ENCODE data around the gene RFWD3.

RFWD3 gene

DNA sequence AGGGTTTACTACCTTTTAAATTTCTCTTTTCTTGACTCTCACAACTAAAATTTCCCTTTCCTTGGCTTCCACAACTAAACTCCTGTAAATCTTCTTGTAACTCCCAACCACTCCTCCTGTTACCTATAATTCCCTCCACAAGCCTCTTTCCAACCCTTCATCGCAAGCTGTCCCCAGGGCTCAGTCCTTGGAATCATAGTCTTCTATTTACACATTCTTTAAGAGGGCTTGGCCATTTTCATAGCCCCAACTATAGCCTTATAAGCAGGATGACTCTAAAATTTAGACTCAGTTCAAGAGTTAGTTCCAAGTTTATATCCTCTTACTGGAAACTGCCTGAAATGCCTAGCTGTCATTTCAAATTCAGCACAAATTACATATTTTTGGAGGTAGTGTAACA is 83.7 kb downstream of the RFWD3 start:
- Histone ChIP-seq H3K9me3 (ENCODE audit: control insufficient read depth, low read length) (no peaks in the 10 kb centered on the region), H2AFZ (no peak overlapping the region), H3K27me3 (ENCODE audit: control insufficient read depth, insufficient read depth, low read length) (no peaks in the 10 kb centered on the region), H3K36me3 (ENCODE audit: control insufficient read depth, insufficient read depth, low read length) (no peaks in the 10 kb centered on the region), H3K9ac (no peak overlapping the region), H3K27ac (no peak overlapping the region), H3K4me2 (ENCODE audit: low read length) (no peak overlapping the region), H3K4me1 (peaks cover 6% of the 10 kb centered on the region), H3K79me2 (peaks cover 81% of the 10 kb centered on the region), H3K4me3 (ENCODE audit: low read depth, low read length) (no peak overlapping the region)
- TF ChIP-seq, protein P1, sequence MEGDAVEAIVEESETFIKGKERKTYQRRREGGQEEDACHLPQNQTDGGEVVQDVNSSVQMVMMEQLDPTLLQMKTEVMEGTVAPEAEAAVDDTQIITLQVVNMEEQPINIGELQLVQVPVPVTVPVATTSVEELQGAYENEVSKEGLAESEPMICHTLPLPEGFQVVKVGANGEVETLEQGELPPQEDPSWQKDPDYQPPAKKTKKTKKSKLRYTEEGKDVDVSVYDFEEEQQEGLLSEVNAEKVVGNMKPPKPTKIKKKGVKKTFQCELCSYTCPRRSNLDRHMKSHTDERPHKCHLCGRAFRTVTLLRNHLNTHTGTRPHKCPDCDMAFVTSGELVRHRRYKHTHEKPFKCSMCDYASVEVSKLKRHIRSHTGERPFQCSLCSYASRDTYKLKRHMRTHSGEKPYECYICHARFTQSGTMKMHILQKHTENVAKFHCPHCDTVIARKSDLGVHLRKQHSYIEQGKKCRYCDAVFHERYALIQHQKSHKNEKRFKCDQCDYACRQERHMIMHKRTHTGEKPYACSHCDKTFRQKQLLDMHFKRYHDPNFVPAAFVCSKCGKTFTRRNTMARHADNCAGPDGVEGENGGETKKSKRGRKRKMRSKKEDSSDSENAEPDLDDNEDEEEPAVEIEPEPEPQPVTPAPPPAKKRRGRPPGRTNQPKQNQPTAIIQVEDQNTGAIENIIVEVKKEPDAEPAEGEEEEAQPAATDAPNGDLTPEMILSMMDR (IDR thresholded peaks at IDR 0.05): no peak

DNA sequence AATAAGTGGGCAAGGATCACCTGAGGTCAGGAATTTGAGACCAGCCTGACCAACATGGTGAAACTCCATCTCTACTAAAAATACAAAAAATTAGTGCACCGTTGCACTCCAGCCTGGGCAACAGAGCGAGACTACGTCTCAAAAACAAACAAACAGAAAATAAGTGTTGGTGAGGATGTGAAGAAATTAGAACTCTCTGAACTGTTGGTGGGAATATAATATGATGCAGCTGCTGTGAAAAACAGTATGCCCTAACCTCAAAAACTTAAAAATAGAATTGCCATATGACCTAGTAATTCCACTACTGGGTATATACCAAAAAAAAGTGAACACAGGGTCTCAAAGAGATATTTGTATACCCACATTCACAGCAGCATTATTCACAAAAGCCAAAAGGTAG is 85.8 kb downstream of the RFWD3 start:
- no peak overlapping the region for H3K27ac ChIP-seq
- peaks cover 70% of the 10 kb centered on the region for H3K79me2 ChIP-seq
- H3K9me3 ChIP-seq (ENCODE audit: control insufficient read depth, low read length): no peaks in the 10 kb centered on the region
- no peaks in the 10 kb centered on the region for H3K36me3 ChIP-seq (ENCODE audit: control insufficient read depth, insufficient read depth, low read length)
- peaks cover 9% of the 10 kb centered on the region for H3K4me1 ChIP-seq
- H3K9ac ChIP-seq: no peak overlapping the region
- TF ChIP-seq, protein P1 (IDR thresholded peaks at IDR 0.05): no peak
- H3K4me3 ChIP-seq (ENCODE audit: low read depth, low read length): no peak overlapping the region
- no peak overlapping the region for H3K4me2 ChIP-seq (ENCODE audit: low read length)
- H3K27me3 ChIP-seq (ENCODE audit: control insufficient read depth, insufficient read depth, low read length): no peaks in the 10 kb centered on the region
- H2AFZ ChIP-seq: no peak overlapping the region

DNA sequence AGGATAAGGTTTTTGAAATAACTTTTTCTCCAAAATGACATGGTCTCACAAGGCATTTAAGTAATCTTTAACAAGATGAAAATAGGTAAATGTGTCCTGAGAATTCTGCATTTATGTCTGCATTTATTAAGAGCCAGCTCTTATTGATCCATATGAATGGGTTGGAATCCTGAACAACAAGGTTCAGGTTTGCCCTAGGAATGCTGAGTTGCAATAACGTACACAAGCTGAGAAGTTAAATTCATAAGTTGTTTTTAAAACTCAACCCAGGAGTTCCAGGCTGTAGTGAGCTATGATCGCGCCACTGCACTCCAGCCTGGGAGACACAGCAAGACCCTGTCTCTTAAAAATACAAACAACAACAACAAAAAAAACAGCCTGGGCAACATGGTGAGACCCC is 87.8 kb downstream of the RFWD3 start:
- H3K27ac ChIP-seq: no peak overlapping the region
- no peak overlapping the region for H3K9ac ChIP-seq
- no peaks in the 10 kb centered on the region for H3K36me3 ChIP-seq (ENCODE audit: control insufficient read depth, insufficient read depth, low read length)
- peaks cover 56% of the 10 kb centered on the region for H3K79me2 ChIP-seq
- peaks cover 7% of the 10 kb centered on the region for H3K4me1 ChIP-seq
- H3K4me3 ChIP-seq (ENCODE audit: low read depth, low read length): no peak overlapping the region
- no peaks in the 10 kb centered on the region for H3K27me3 ChIP-seq (ENCODE audit: control insufficient read depth, insufficient read depth, low read length)
- H3K4me2 ChIP-seq (ENCODE audit: low read length): no peak overlapping the region
- no peaks in the 10 kb centered on the region for H3K9me3 ChIP-seq (ENCODE audit: control insufficient read depth, low read length)
- TF ChIP-seq, protein P1 (IDR thresholded peaks at IDR 0.05): no peak
- no peak overlapping the region for H2AFZ ChIP-seq

DNA sequence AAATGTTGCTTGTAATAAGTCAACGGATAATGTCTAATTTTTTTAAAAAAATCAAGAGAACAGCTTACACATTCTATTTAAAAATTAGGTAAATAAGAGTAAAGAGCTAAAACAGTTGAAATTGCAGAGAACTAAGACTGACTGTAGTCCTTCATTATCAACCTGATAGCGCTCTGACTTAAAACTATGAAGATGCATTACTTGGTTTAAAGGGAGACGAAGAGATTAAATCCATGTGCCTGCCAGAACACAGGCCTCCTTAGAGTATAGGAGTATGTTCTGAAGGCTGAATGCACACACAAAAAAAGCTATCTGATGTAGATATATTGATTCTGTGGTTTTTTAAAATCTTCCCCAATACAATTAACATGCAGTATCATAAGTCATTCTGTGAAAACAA is 88.2 kb downstream of the RFWD3 start:
- Histone ChIP-seq H3K27ac (no peak overlapping the region), H3K4me1 (peaks cover 6% of the 10 kb centered on the region)

GRCh38 chr16:74577882-74578366 is 88.8 kb downstream of the RFWD3 start:
- no peak overlapping the region for H2AFZ ChIP-seq
- no peak overlapping the region for H3K4me2 ChIP-seq (ENCODE audit: low read length)
- peaks cover 49% of the 10 kb centered on the region for H3K79me2 ChIP-seq
- H3K9ac ChIP-seq: no peak overlapping the region
- H3K27me3 ChIP-seq (ENCODE audit: control insufficient read depth, insufficient read depth, low read length): no peaks in the 10 kb centered on the region
- H3K9me3 ChIP-seq (ENCODE audit: control insufficient read depth, low read length): no peaks in the 10 kb centered on the region
- H3K27ac ChIP-seq: no peak overlapping the region
- no peaks in the 10 kb centered on the region for H3K36me3 ChIP-seq (ENCODE audit: control insufficient read depth, insufficient read depth, low read length)
- H3K4me3 ChIP-seq (ENCODE audit: low read depth, low read length): no peak overlapping the region
- TF ChIP-seq, protein P1 (IDR thresholded peaks at IDR 0.05): no peak
- H3K4me1 ChIP-seq: peaks cover 6% of the 10 kb centered on the region

More for the DNA sequence above, 88.2 kb downstream of the RFWD3 start:
- H3K4me3 ChIP-seq (ENCODE audit: low read depth, low read length): no peak overlapping the region
- no peak overlapping the region for H2AFZ ChIP-seq
- H3K79me2 ChIP-seq: peaks cover 54% of the 10 kb centered on the region
- no peaks in the 10 kb centered on the region for H3K9me3 ChIP-seq (ENCODE audit: control insufficient read depth, low read length)
- no peak overlapping the region for H3K9ac ChIP-seq
- TF ChIP-seq, protein P1 (IDR thresholded peaks at IDR 0.05): no peak
- no peaks in the 10 kb centered on the region for H3K27me3 ChIP-seq (ENCODE audit: control insufficient read depth, insufficient read depth, low read length)
- no peaks in the 10 kb centered on the region for H3K36me3 ChIP-seq (ENCODE audit: control insufficient read depth, insufficient read depth, low read length)
- H3K4me2 ChIP-seq (ENCODE audit: low read length): no peak overlapping the region
